ENCODE measurements around the gene ATP7B.
A peak's percentile ranks its signal among the peaks of the same experiment; 100 is the strongest.

ATP7B gene

GRCh38 chr13:51935326-51936171, 75.7 kb downstream of the ATP7B start:
- TF ChIP-seq TCF12 (IDR thresholded peaks at IDR 0.05; ENCODE audit: low read depth) (no peak), RAD21 (IDR thresholded peaks at IDR 0.05; ENCODE audit: low read depth) (peak; percentile 54)

- TF ChIP-seq NFIC (IDR thresholded peaks at IDR 0.05), result no peak
- TF ChIP-seq CREB1 (IDR thresholded peaks at IDR 0.05; ENCODE audit: low read depth), result no peak
- TF ChIP-seq ZBTB7A (IDR thresholded peaks at IDR 0.05; ENCODE audit: low read depth), result no peak
- no peak for TF ChIP-seq TEAD4 (IDR thresholded peaks at IDR 0.05)
- TF ChIP-seq TCF12 (IDR thresholded peaks at IDR 0.05; ENCODE audit: low read depth), result no peak
- TF ChIP-seq FOXM1 (IDR thresholded peaks at IDR 0.05; ENCODE audit: borderline replicate concordance, low read depth), result no peak
- no peak for TF ChIP-seq EGR1 (IDR thresholded peaks at IDR 0.05)
- TF ChIP-seq EP300 (IDR thresholded peaks at IDR 0.05; ENCODE audit: borderline replicate concordance), result no peak
- TF ChIP-seq USF1 (IDR thresholded peaks at IDR 0.05), result no peak
- no peak for TF ChIP-seq MAX (IDR thresholded peaks at IDR 0.05)
- no peak for TF ChIP-seq RAD21 (IDR thresholded peaks at IDR 0.05; ENCODE audit: low read depth)
- no peak for TF ChIP-seq CEBPB (IDR thresholded peaks at IDR 0.05)
- no peak for TF ChIP-seq REST (IDR thresholded peaks at IDR 0.05; ENCODE audit: low read depth)
These were observed 76.7 kb downstream of the ATP7B start for GRCh38 chr13:51934461-51935087.

GRCh38 chr13:51933466-51934058, 77.7 kb downstream of the ATP7B start:
- TF ChIP-seq TCF12 (IDR thresholded peaks at IDR 0.05; ENCODE audit: low read depth) (no peak), USF1 (IDR thresholded peaks at IDR 0.05) (no peak), EP300 (IDR thresholded peaks at IDR 0.05; ENCODE audit: borderline replicate concordance) (no peak), TEAD4 (IDR thresholded peaks at IDR 0.05) (no peak)

GRCh38 chr13:51932231-51932630, 79.0 kb downstream of the ATP7B start:
- TF ChIP-seq TCF12 (IDR thresholded peaks at IDR 0.05; ENCODE audit: low read depth), result no peak
- TF ChIP-seq RAD21 (IDR thresholded peaks at IDR 0.05; ENCODE audit: low read depth), result no peak
- no peak for TF ChIP-seq ZBTB7A (IDR thresholded peaks at IDR 0.05; ENCODE audit: low read depth)
- no peak for TF ChIP-seq EP300 (IDR thresholded peaks at IDR 0.05; ENCODE audit: borderline replicate concordance)
- no peak for TF ChIP-seq NFIC (IDR thresholded peaks at IDR 0.05)
- TF ChIP-seq EGR1 (IDR thresholded peaks at IDR 0.05), result no peak
- TF ChIP-seq TEAD4 (IDR thresholded peaks at IDR 0.05), result no peak

GRCh38 chr13:51931606-51932005, 79.6 kb downstream of the ATP7B start:
- TF ChIP-seq REST (IDR thresholded peaks at IDR 0.05; ENCODE audit: low read depth) (no peak), EGR1 (IDR thresholded peaks at IDR 0.05) (no peak), CEBPB (IDR thresholded peaks at IDR 0.05) (no peak), EP300 (IDR thresholded peaks at IDR 0.05; ENCODE audit: borderline replicate concordance) (no peak), TEAD4 (IDR thresholded peaks at IDR 0.05) (0 out of 2 replicates have a peak, but pooled peaks have one; percentile 14), ZBTB7A (IDR thresholded peaks at IDR 0.05; ENCODE audit: low read depth) (no peak)

GRCh38 chr13:51929699-51930098, 81.6 kb downstream of the ATP7B start:
- no peak for TF ChIP-seq TEAD4 (IDR thresholded peaks at IDR 0.05)

GRCh38 chr13:51928231-51928630, 83.0 kb downstream of the ATP7B start:
- TF ChIP-seq RAD21 (IDR thresholded peaks at IDR 0.05; ENCODE audit: low read depth), result no peak
- no peak for TF ChIP-seq CEBPB (IDR thresholded peaks at IDR 0.05)
- TF ChIP-seq MAX (IDR thresholded peaks at IDR 0.05), result no peak
- TF ChIP-seq EGR1 (IDR thresholded peaks at IDR 0.05), result no peak
- TF ChIP-seq TCF12 (IDR thresholded peaks at IDR 0.05; ENCODE audit: low read depth), result no peak
- no peak for TF ChIP-seq TAF1 (IDR thresholded peaks at IDR 0.05; ENCODE audit: low read depth)
- no peak for TF ChIP-seq YY1 (IDR thresholded peaks at IDR 0.05; ENCODE audit: low read depth)
- TF ChIP-seq CREB1 (IDR thresholded peaks at IDR 0.05; ENCODE audit: low read depth), result no peak
- TF ChIP-seq FOXM1 (IDR thresholded peaks at IDR 0.05; ENCODE audit: borderline replicate concordance, low read depth), result no peak
- no peak for TF ChIP-seq REST (IDR thresholded peaks at IDR 0.05; ENCODE audit: low read depth)
- no peak for TF ChIP-seq NFIC (IDR thresholded peaks at IDR 0.05)
- no peak for TF ChIP-seq ZBTB7A (IDR thresholded peaks at IDR 0.05; ENCODE audit: low read depth)
- no peak for TF ChIP-seq USF1 (IDR thresholded peaks at IDR 0.05)
- TF ChIP-seq TEAD4 (IDR thresholded peaks at IDR 0.05), result no peak
- TF ChIP-seq EP300 (IDR thresholded peaks at IDR 0.05; ENCODE audit: borderline replicate concordance), result no peak
